Endothelial cell of umbilical vein (primary cell): ENCODE measurements around the gene ABCC5. TPM values are rescaled to one million over a fixed set of nuclear protein-coding genes. Genes with fewer than 3 reads are reported as not detected.

Experiments used
- BruUV-seq: library from RNA; stranded (reverse); fragments of 400-500 nt; replicated peaks from 2 replicates; lab custom pipeline; 2021; lab: Mats Ljungman, UMichigan
- CTCF ChIA-PET: fragments of 300-600, 350-600 bp; sonication (Branson Sonifier 250); formaldehyde crosslinking; loops from one replicate; lab custom pipeline; 2021; ENCODE audit warnings: antibody characterized with exemption, inconsistent platforms; lab: Charles Lee
- POLR2A ChIA-PET: fragments of 300-600, 350-600 bp; sonication (Branson Sonifier 250); formaldehyde crosslinking; loops from one replicate; lab custom pipeline; 2021; ENCODE audit warnings: antibody characterized with exemption, inconsistent platforms; lab: Charles Lee
- DNase-seq: peaks from one replicate; pipeline ENCODE4 v3.0.0-alpha.2; 2011; ENCODE audit warnings: low read depth, low spot score
- FAIRE-seq: peaks from 2 replicates; lab custom pipeline; 2011; peaks lifted over from hg19 to GRCh38; lab: Jason Lieb, UNC
- H2AFZ ChIP-seq: 2 replicates; pipeline ENCODE4 v1.6.0; 2012; ENCODE audit warnings: low read depth, low read length, control low read depth, inconsistent platforms
- H3K27ac ChIP-seq: 2 replicates; pipeline ENCODE4 v1.5.1; 2011; ENCODE audit warnings: low read depth, mild to moderate bottlenecking, control low read depth, low read length, moderate library complexity; ENCODE audit not compliant: insufficient read depth
- H3K27me3 ChIP-seq, 2 experiments: 2 replicates each; pipeline versions ENCODE4 v1.6.0 to v1.6.1; 2011; ENCODE audit warnings: low read length in 2 of 2, mixed read lengths in 1 of 2; ENCODE audit not compliant: control insufficient read depth in 2 of 2, insufficient read depth in 2 of 2
- H3K36me3 ChIP-seq, 2 experiments: 2 replicates in 1 of 2; 3 replicates in 1 of 2; pipeline ENCODE4 v1.5.1; 2011; ENCODE audit warnings: low read length in 2 of 2, mild to moderate bottlenecking in 1 of 2, moderate library complexity in 1 of 2; ENCODE audit not compliant: control insufficient read depth in 2 of 2, insufficient read depth in 2 of 2; ENCODE audit errors: extremely low read depth in 1 of 2
- H3K4me1 ChIP-seq: 3 replicates; pipeline ENCODE4 v1.5.1; 2011; ENCODE audit warnings: mild to moderate bottlenecking, low read length; ENCODE audit not compliant: control insufficient read depth, insufficient read depth; ENCODE audit errors: extremely low read depth
- H3K4me2 ChIP-seq: 2 replicates; pipeline ENCODE4 v1.6.1; 2011; ENCODE audit warnings: low read length, control low read depth, mixed read lengths; ENCODE audit not compliant: insufficient read depth
- H3K4me3 ChIP-seq, 3 experiments: fragments of 200-600 bp in 1 of 3; sonication (generic), shearing (Covaris generic) in 1 of 3; replicated peaks in 1 of 3; 2 replicates each; pipeline ENCODE4 v1.5.1; 2011 to 2016; ENCODE audit warnings: control low read depth in 3 of 3, low read length in 3 of 3, mild to moderate bottlenecking in 2 of 3, inconsistent platforms in 1 of 3, low read depth in 1 of 3, moderate library complexity in 1 of 3; ENCODE audit not compliant: insufficient read depth in 1 of 3
- H3K79me2 ChIP-seq: 2 replicates; pipeline ENCODE4 v1.6.0; 2012; ENCODE audit warnings: low read length, inconsistent platforms; ENCODE audit not compliant: control insufficient read depth, insufficient read depth
- H3K9ac ChIP-seq: replicated peaks from 2 replicates; pipeline ENCODE3; 2011; ENCODE audit warnings: low read length, control low read depth; ENCODE audit not compliant: insufficient read depth; ENCODE audit errors: extremely low read depth
- H3K9me1 ChIP-seq: replicated peaks from 3 replicates; pipeline ENCODE4 v1.6.0; 2011; ENCODE audit warnings: mild to moderate bottlenecking, low read length; ENCODE audit not compliant: control insufficient read depth, insufficient read depth; ENCODE audit errors: extremely low read depth
- H3K9me3 ChIP-seq: replicated peaks from 2 replicates; pipeline ENCODE4 v1.5.1; 2012; ENCODE audit warnings: low read length, inconsistent platforms; ENCODE audit not compliant: control insufficient read depth, insufficient read depth
- H4K20me1 ChIP-seq: replicated peaks from 2 replicates; pipeline ENCODE3; 2011; ENCODE audit warnings: mild to moderate bottlenecking, low read length; ENCODE audit not compliant: control insufficient read depth, insufficient read depth; ENCODE audit errors: extremely low read depth
- CTCF ChIP-seq, 2 donors: IDR thresholded peaks; 1 replicate in 1 of 2; 2 replicates in 1 of 2; pipeline ENCODE4 v1.5.1; 2011; ENCODE audit warnings: low read length in 2 of 2, mild to moderate bottlenecking in 2 of 2, moderate library complexity in 2 of 2, control low read depth in 1 of 2, inconsistent platforms in 1 of 2, low read depth in 1 of 2; ENCODE audit not compliant: insufficient read depth in 1 of 2; ENCODE audit errors: extremely low read depth in 1 of 2
- EZH2 ChIP-seq: IDR thresholded peaks from 2 replicates; pipeline ENCODE4 v1.6.1; 2012; ENCODE audit warnings: borderline replicate concordance, low read depth, mild to moderate bottlenecking, moderate library complexity, low read length, inconsistent platforms; ENCODE audit not compliant: severe bottlenecking
- FOS ChIP-seq: IDR thresholded peaks from 2 replicates; pipeline ENCODE4 v1.6.1; 2011; ENCODE audit warnings: mild to moderate bottlenecking, low read length, moderate library complexity, borderline replicate concordance; ENCODE audit not compliant: insufficient read depth
- GATA2 ChIP-seq: IDR thresholded peaks from 2 replicates; pipeline ENCODE4 v1.7.0; 2011; ENCODE audit warnings: low read depth, mild to moderate bottlenecking, moderate library complexity, mixed read lengths, low read length; ENCODE audit not compliant: insufficient read length, insufficient read depth
- JUN ChIP-seq: IDR thresholded peaks from 2 replicates; pipeline ENCODE4 v1.6.1; 2011; ENCODE audit warnings: borderline replicate concordance, low read depth; ENCODE audit not compliant: insufficient read length, insufficient read depth
- MAX ChIP-seq: IDR thresholded peaks from 2 replicates; pipeline ENCODE4 v1.6.1; 2011; ENCODE audit not compliant: insufficient read depth, insufficient read length
- MYC ChIP-seq: IDR thresholded peaks from one replicate; pipeline ENCODE4 v1.6.1; 2011; ENCODE audit warnings: mild to moderate bottlenecking, low read depth, low read length
- POLR2A ChIP-seq: IDR thresholded peaks from 2 replicates; pipeline ENCODE4 v1.6.1; 2012; ENCODE audit warnings: low read depth, mild to moderate bottlenecking, control low read depth, low read length
- POLR2AphosphoS5 ChIP-seq: IDR thresholded peaks from 2 replicates; pipeline ENCODE4 v1.6.1; 2012; ENCODE audit warnings: low read depth, mild to moderate bottlenecking, control low read depth, low read length, moderate library complexity; ENCODE audit not compliant: insufficient read depth
- dilution Hi-C: fragments of 300-500 bp; cut with MboI; formaldehyde crosslinking; loops from one replicate; pipeline ENCODE4 v1.15.0; 2019; ENCODE audit warnings: low sequenced_read_pairs; ENCODE audit not compliant: extremely low pct_ligation_motif_present
- intact Hi-C: fragments of 100-400 bp; cut with micrococcal nuclease; formaldehyde crosslinking; loops from one replicate; pipeline ENCODE4 v1.10.0; 2022
- polyA plus RNA-seq, 4 experiments: library from polyadenylated mRNA; depleted of rRNA in 3 of 4; stranded (reverse) in 3 of 4; unstranded in 1 of 4; fragments of >200 nt; gene quantifications; 2 replicates each; pipeline versions ENCODE4 v1.2.1 to v1.2.3, GENCODE V29; 2011 to 2012; ENCODE audit warnings: missing spikeins in 1 of 4
- total RNA-seq: library from RNA; stranded (reverse); gene quantifications from 2 replicates; pipeline ENCODE4 v1.2.3, GENCODE V29; 2021

Gene ABCC5
- total and polyA plus RNA-seq, 2 donors (not counting 3 experiments of a cell fraction or from before 2014, with no cell fraction given): 22.5 to 24.6 TPM

GRCh38 chr3:183991403-183991802 lies 26.3 kb downstream of the ABCC5 start:
- dilution Hi-C loops (no loop called here), intact Hi-C loops (no loop called here)
- no peak overlapping the region for H2AFZ ChIP-seq
- no peak overlapping the region for H3K4me2 ChIP-seq
- TF ChIP-seq CTCF (IDR thresholded peaks at IDR 0.05; ENCODE audit: extremely low read depth in 1 of 2, insufficient read depth in 1 of 2, low read depth in 1 of 2, low read length in 2 of 2) (no peak), FOS (no peak), POLR2AphosphoS5 (no peak), POLR2A (no peak), EZH2 (no peak), JUN (no peak), MYC (no peak), GATA2 (no peak), MAX (no peak)
- FAIRE-seq (no peak), DNase-seq (no peak)
- no peaks in the 10 kb centered on the region for H4K20me1 ChIP-seq
- H3K9me3 ChIP-seq: no peaks in the 10 kb centered on the region
- no peak overlapping the region for H3K4me3 ChIP-seq
- H3K27ac ChIP-seq: no peak overlapping the region
- no peaks in the 10 kb centered on the region for H3K79me2 ChIP-seq
- no peaks in the 10 kb centered on the region for H3K4me1 ChIP-seq
- BruUV-seq: no TSS peak
- no peaks in the 10 kb centered on the region for H3K27me3 ChIP-seq
- H3K36me3 ChIP-seq: peaks cover 5 to 8% of the 10 kb centered on the region in 2 experiments
- ChIA-PET POLR2A (interaction anchor here (0.6 kb wide), 1 partner anchor 15 kb away, joined by 5 read pairs; no protein-coding TSS in a partner anchor), CTCF (interaction anchor here (0.9 kb wide), 1 partner anchor 9 kb away, joined by 3 read pairs; no protein-coding TSS in a partner anchor)
- H3K9me1 ChIP-seq: no peaks in the 10 kb centered on the region
- H3K9ac ChIP-seq: no peak overlapping the region
